GM23338 (cell line): ENCODE measurements around the gene RPLP1. TPM values are rescaled to one million over a fixed set of nuclear protein-coding genes. Genes with fewer than 3 reads are reported as not detected.

ENCODE experiments used
- ATAC-seq: fragments of 200-7000 bp; cut with Tn5 transposase; 3 replicates; pipeline ENCODE4 v1.9.1; 2020
- DNase-seq: peaks from one replicate; pipeline ENCODE4 v3.0.0-alpha.2; 2015; ENCODE audit warnings: low spot score
- H2AFZ ChIP-seq: fragments of 200-600 bp; sonication (generic); 2 replicates; pipeline ENCODE4 v1.8.0; 2016; ENCODE audit warnings: antibody characterized with exemption, mild to moderate bottlenecking, moderate library complexity
- H3F3A ChIP-seq: fragments of 200-600 bp; sonication (generic); replicated peaks from 2 replicates; pipeline ENCODE4 v1.8.0; 2017; ENCODE audit warnings: antibody characterized with exemption, mixed run types, low read depth
- H3K27ac ChIP-seq: fragments of 200-600 bp; sonication (generic); 2 replicates; pipeline ENCODE4 v1.6.1; 2016; ENCODE audit warnings: low read depth
- H3K27me3 ChIP-seq: fragments of 200-600 bp; sonication (generic); 2 replicates; pipeline ENCODE4 v1.8.0; 2016; ENCODE audit warnings: mild to moderate bottlenecking, mixed run types, moderate library complexity; ENCODE audit not compliant: insufficient read depth
- H3K36me3 ChIP-seq: fragments of 200-600 bp; sonication (generic); 2 replicates; pipeline ENCODE4 v1.8.0; 2016; ENCODE audit warnings: mild to moderate bottlenecking; ENCODE audit not compliant: insufficient read depth
- H3K4me1 ChIP-seq: fragments of 200-600 bp; sonication (generic); 2 replicates; pipeline ENCODE4 v1.8.0; 2016; ENCODE audit warnings: mild to moderate bottlenecking, moderate library complexity; ENCODE audit not compliant: insufficient read depth
- H3K4me2 ChIP-seq: fragments of 200-600 bp; sonication (generic); 2 replicates; pipeline ENCODE4 v1.7.1; 2017; ENCODE audit warnings: mixed run types
- H3K4me3 ChIP-seq: fragments of 200-600 bp; sonication (generic); 2 replicates; pipeline ENCODE4 v1.6.1; 2016; ENCODE audit warnings: mixed run types
- H3K79me2 ChIP-seq: fragments of 200-600 bp; sonication (generic); replicated peaks from 2 replicates; pipeline ENCODE4 v1.8.0; 2017; ENCODE audit warnings: mild to moderate bottlenecking; ENCODE audit not compliant: insufficient read depth
- H3K9me2 ChIP-seq: fragments of 200-600 bp; sonication (generic); 2 replicates; pipeline ENCODE4 v1.8.0; 2017; ENCODE audit not compliant: insufficient read depth
- H4K20me1 ChIP-seq: fragments of 200-600 bp; sonication (generic); replicated peaks from 2 replicates; pipeline ENCODE4 v1.8.0; 2017; ENCODE audit warnings: mild to moderate bottlenecking; ENCODE audit not compliant: insufficient read depth
- H3K27ac Mint-ChIP-seq: 2 replicates; pipeline ENCODE4 v1.8.0; 2020; ENCODE audit warnings: inconsistent platforms, mild to moderate bottlenecking, moderate library complexity, mixed read lengths
- H3K27me3 Mint-ChIP-seq: 3 replicates; pipeline ENCODE4 v1.8.0; 2022; ENCODE audit warnings: low read depth, mild to moderate bottlenecking, moderate library complexity, mixed read lengths, inconsistent platforms; ENCODE audit not compliant: insufficient read depth, poor library complexity
- H3K36me3 Mint-ChIP-seq: 3 replicates; pipeline ENCODE4 v1.8.0; 2021; ENCODE audit warnings: low read depth, mild to moderate bottlenecking, inconsistent platforms, moderate library complexity, mixed read lengths
- H3K4me1 Mint-ChIP-seq: 3 replicates; pipeline ENCODE4 v1.8.0; 2020; ENCODE audit warnings: mild to moderate bottlenecking, inconsistent platforms, mixed read lengths
- H3K4me3 Mint-ChIP-seq: 3 replicates; pipeline ENCODE4 v1.8.0; 2021; ENCODE audit warnings: moderate library complexity, mild to moderate bottlenecking, inconsistent platforms, mixed read lengths
- H3K9me3 Mint-ChIP-seq: 3 replicates; pipeline ENCODE4 v1.8.0; 2020; ENCODE audit warnings: moderate library complexity, mild to moderate bottlenecking, inconsistent platforms, mixed read lengths
- CREB1 ChIP-seq: fragments of 250-450 bp; sonication (Bioruptor Pico); IDR thresholded peaks from 2 replicates; pipeline ENCODE4 v1.5.0; 2020; ENCODE audit warnings: low read depth, mild to moderate bottlenecking, moderate library complexity
- CTCF ChIP-seq, 2 experiments: fragments of 200-600 bp in 1 of 2; sonication (generic) in 1 of 2; conservative IDR thresholded peaks; 2 replicates each; pipeline versions ENCODE4 v1.5.1 to v1.6.1; 2016 to 2017; ENCODE audit warnings: antibody characterized with exemption in 2 of 2, low read depth in 2 of 2, mild to moderate bottlenecking in 2 of 2, moderate library complexity in 1 of 2
- EZH2 ChIP-seq: fragments of 200-600 bp; sonication (generic); IDR thresholded peaks from one replicate; pipeline ENCODE4 v1.8.0; 2017; ENCODE audit warnings: antibody characterized with exemption, mild to moderate bottlenecking, low read depth; ENCODE audit not compliant: unreplicated experiment
- EZH2phosphoT487 ChIP-seq: fragments of 200-600 bp; sonication (generic); IDR thresholded peaks from one replicate; pipeline ENCODE4 v1.8.1; 2018; ENCODE audit warnings: antibody characterized with exemption; ENCODE audit not compliant: unreplicated experiment
- JUNB ChIP-seq: IDR thresholded peaks from one replicate; pipeline ENCODE4 v1.6.1; 2016; ENCODE audit warnings: antibody characterized with exemption; ENCODE audit not compliant: unreplicated experiment
- NANOG ChIP-seq: IDR thresholded peaks from 2 replicates; pipeline ENCODE4 v1.6.1; 2016; ENCODE audit warnings: antibody characterized with exemption, borderline replicate concordance
- POLR2AphosphoS5 ChIP-seq: IDR thresholded peaks from 2 replicates; pipeline ENCODE4 v1.6.1; 2016; ENCODE audit warnings: antibody characterized with exemption, low read depth
- REST ChIP-seq: IDR thresholded peaks from one replicate; pipeline ENCODE4 v1.6.1; 2018; ENCODE audit warnings: antibody characterized with exemption; ENCODE audit not compliant: unreplicated experiment
- STAT1 ChIP-seq: IDR thresholded peaks from one replicate; pipeline ENCODE4 v1.6.1; 2016; ENCODE audit warnings: antibody characterized with exemption; ENCODE audit not compliant: unreplicated experiment
- ZNF114 ChIP-seq: fragments of 250-450 bp; sonication (Bioruptor Pico); IDR thresholded peaks from 2 replicates; pipeline ENCODE4 v1.5.0; 2020; ENCODE audit warnings: mild to moderate bottlenecking, moderate library complexity
- ZNF331 ChIP-seq: fragments of 250-450 bp; sonication (Bioruptor Pico); IDR thresholded peaks from 2 replicates; pipeline ENCODE4 v1.5.0; 2020; ENCODE audit warnings: low read depth, mild to moderate bottlenecking, moderate library complexity
- polyA plus RNA-seq: library from polyadenylated mRNA; unstranded; fragments of >200 nt; fragmentation: Nextera tagmentation; extraction: Ambion mirVana; gene quantifications from 2 replicates; pipeline ENCODE4 v1.2.1, GENCODE V29; 2016
- total RNA-seq: library from RNA; depleted of rRNA; stranded (reverse); fragments of >200 nt; shearing (Covaris generic); gene quantifications from 2 replicates; pipeline ENCODE4 v1.2.3, GENCODE V29; 2014
- TF ChIP-seq, protein P1 (sequence below): IDR thresholded peaks from 2 replicates; pipeline ENCODE4 v1.6.1; 2016; ENCODE audit warnings: antibody characterized with exemption
- TF ChIP-seq, protein P2 (sequence below): fragments of 250-450 bp; sonication (Bioruptor Pico); IDR thresholded peaks from 2 replicates; pipeline ENCODE4 v1.5.0; 2020; ENCODE audit warnings: mild to moderate bottlenecking, moderate library complexity

RPLP1 gene
- total and polyA plus RNA-seq, 2 experiments from 2014 or later: 283 to 3,258 TPM

DNA sequence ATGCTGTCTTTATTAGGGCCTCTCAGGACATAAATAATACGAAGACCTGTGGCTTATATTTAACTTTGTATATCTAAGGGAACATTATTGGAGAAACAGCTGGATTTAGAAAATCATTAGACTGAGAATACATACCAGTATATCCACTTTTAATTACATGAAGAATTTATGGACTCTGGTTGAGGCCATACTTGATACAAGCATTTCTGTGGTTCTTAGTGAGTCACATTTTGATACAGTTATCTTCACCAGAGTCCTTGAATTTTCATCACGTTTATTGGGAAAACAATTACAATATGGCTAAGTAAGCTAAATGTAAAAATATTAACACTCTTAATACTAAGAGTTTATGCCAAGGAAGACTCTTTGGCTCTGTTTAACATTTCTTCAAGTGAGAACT is 28.6 kb upstream of the RPLP1 start:
- Histone ChIP-seq H3K27me3 (no peaks in the 10 kb centered on the region), H2AFZ (no peak overlapping the region), H3K4me1 (no peaks in the 10 kb centered on the region), H3K9me2 (no peaks in the 10 kb centered on the region), H3K27ac (no peak overlapping the region), H3F3A (no peaks in the 10 kb centered on the region; the same call in 1 of the 2 replicates), H3K4me2 (no peak overlapping the region), H3K36me3 (peaks cover 90% of the 10 kb centered on the region), H3K4me3 (no peak overlapping the region), H4K20me1 (peaks cover 38% of the 10 kb centered on the region), H3K79me2 (peaks cover 27% of the 10 kb centered on the region)
- TF ChIP-seq EZH2phosphoT487: no peak
- TF ChIP-seq STAT1: no peak
- TF ChIP-seq, protein P1, sequence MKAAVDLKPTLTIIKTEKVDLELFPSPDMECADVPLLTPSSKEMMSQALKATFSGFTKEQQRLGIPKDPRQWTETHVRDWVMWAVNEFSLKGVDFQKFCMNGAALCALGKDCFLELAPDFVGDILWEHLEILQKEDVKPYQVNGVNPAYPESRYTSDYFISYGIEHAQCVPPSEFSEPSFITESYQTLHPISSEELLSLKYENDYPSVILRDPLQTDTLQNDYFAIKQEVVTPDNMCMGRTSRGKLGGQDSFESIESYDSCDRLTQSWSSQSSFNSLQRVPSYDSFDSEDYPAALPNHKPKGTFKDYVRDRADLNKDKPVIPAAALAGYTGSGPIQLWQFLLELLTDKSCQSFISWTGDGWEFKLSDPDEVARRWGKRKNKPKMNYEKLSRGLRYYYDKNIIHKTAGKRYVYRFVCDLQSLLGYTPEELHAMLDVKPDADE: no peak
- TF ChIP-seq REST: no peak
- no peak for TF ChIP-seq CREB1 (CRISPR knock-in tag)
- TF ChIP-seq ZNF114 (CRISPR knock-in tag): no peak
- TF ChIP-seq, protein P2, sequence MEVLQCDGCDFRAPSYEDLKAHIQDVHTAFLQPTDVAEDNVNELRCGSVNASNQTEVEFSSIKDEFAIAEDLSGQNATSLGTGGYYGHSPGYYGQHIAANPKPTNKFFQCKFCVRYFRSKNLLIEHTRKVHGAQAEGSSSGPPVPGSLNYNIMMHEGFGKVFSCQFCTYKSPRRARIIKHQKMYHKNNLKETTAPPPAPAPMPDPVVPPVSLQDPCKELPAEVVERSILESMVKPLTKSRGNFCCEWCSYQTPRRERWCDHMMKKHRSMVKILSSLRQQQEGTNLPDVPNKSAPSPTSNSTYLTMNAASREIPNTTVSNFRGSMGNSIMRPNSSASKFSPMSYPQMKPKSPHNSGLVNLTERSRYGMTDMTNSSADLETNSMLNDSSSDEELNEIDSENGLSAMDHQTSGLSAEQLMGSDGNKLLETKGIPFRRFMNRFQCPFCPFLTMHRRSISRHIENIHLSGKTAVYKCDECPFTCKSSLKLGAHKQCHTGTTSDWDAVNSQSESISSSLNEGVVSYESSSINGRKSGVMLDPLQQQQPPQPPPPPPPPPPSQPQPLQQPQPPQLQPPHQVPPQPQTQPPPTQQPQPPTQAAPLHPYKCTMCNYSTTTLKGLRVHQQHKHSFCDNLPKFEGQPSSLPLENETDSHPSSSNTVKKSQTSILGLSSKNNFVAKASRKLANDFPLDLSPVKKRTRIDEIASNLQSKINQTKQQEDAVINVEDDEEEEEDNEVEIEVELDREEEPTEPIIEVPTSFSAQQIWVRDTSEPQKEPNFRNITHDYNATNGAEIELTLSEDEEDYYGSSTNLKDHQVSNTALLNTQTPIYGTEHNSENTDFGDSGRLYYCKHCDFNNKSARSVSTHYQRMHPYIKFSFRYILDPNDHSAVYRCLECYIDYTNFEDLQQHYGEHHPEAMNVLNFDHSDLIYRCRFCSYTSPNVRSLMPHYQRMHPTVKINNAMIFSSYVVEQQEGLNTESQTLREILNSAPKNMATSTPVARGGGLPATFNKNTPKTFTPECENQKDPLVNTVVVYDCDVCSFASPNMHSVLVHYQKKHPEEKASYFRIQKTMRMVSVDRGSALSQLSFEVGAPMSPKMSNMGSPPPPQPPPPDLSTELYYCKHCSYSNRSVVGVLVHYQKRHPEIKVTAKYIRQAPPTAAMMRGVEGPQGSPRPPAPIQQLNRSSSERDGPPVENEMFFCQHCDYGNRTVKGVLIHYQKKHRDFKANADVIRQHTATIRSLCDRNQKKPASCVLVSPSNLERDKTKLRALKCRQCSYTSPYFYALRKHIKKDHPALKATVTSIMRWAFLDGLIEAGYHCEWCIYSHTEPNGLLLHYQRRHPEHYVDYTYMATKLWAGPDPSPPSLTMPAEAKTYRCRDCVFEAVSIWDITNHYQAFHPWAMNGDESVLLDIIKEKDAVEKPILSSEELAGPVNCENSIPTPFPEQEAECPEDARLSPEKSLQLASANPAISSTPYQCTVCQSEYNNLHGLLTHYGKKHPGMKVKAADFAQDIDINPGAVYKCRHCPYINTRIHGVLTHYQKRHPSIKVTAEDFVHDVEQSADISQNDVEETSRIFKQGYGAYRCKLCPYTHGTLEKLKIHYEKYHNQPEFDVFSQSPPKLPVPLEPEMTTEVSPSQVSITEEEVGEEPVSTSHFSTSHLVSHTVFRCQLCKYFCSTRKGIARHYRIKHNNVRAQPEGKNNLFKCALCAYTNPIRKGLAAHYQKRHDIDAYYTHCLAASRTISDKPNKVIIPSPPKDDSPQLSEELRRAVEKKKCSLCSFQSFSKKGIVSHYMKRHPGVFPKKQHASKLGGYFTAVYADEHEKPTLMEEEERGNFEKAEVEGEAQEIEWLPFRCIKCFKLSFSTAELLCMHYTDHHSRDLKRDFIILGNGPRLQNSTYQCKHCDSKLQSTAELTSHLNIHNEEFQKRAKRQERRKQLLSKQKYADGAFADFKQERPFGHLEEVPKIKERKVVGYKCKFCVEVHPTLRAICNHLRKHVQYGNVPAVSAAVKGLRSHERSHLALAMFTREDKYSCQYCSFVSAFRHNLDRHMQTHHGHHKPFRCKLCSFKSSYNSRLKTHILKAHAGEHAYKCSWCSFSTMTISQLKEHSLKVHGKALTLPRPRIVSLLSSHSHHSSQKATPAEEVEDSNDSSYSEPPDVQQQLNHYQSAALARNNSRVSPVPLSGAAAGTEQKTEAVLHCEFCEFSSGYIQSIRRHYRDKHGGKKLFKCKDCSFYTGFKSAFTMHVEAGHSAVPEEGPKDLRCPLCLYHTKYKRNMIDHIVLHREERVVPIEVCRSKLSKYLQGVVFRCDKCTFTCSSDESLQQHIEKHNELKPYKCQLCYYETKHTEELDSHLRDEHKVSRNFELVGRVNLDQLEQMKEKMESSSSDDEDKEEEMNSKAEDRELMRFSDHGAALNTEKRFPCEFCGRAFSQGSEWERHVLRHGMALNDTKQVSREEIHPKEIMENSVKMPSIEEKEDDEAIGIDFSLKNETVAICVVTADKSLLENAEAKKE (CRISPR knock-in tag): no peak
- no peak for TF ChIP-seq NANOG
- TF ChIP-seq CTCF (conservative IDR thresholded peaks at IDR 0.05; ENCODE audit: low read depth in 2 of 2): no peak
- TF ChIP-seq ZNF331 (CRISPR knock-in tag): no peak
- no peak for TF ChIP-seq JUNB
- TF ChIP-seq POLR2AphosphoS5: no peak
- no peak for TF ChIP-seq EZH2
- Mint-ChIP-seq H3K36me3 (peaks cover 85% of the 10 kb centered on the region), H3K27me3 (no peaks in the 10 kb centered on the region), H3K4me3 (no peak overlapping the region), H3K9me3 (no peaks in the 10 kb centered on the region), H3K27ac (no peak overlapping the region), H3K4me1 (no peaks in the 10 kb centered on the region)
- DNase-seq: no peak
- ATAC-seq: no peak
